Keratinocyte (primary cell): Measurements from ENCODE around the gene GFOD1. TPM values are rescaled to one million over a fixed set of nuclear protein-coding genes. Genes with fewer than 3 reads are reported as not detected.
"Not testable (repeated sequence)": the region's sequence is repeated elsewhere in the genome, so short reads cannot be mapped to it uniquely, and the experiment has no call there.

Source experiments
- DNase-seq: peaks from one replicate; pipeline ENCODE4 v3.0.0-alpha.2; 2011; ENCODE audit warnings: low read depth, missing footprints, low spot score
- FAIRE-seq: peaks from 2 replicates; lab custom pipeline; 2011; peaks lifted over from hg19 to GRCh38; lab: Jason Lieb, UNC
- H2AFZ ChIP-seq: 2 replicates; pipeline ENCODE4 v1.6.0; 2012; ENCODE audit warnings: low read length, control low read depth, inconsistent platforms; ENCODE audit not compliant: control insufficient read depth
- H3K27ac ChIP-seq: 2 replicates; pipeline ENCODE4 v1.5.1; 2011; ENCODE audit warnings: low read length; ENCODE audit not compliant: control insufficient read depth, insufficient read depth
- H3K27me3 ChIP-seq: 3 replicates; pipeline ENCODE4 v1.6.0; 2011; ENCODE audit warnings: low read length; ENCODE audit not compliant: control insufficient read depth, insufficient read depth; ENCODE audit errors: extremely low read depth
- H3K36me3 ChIP-seq, 2 experiments: 2 replicates in 1 of 2; 3 replicates in 1 of 2; pipeline ENCODE4 v1.5.1; 2011; ENCODE audit warnings: low read length in 2 of 2, mild to moderate bottlenecking in 1 of 2; ENCODE audit not compliant: control insufficient read depth in 2 of 2, insufficient read depth in 2 of 2; ENCODE audit errors: extremely low read depth in 1 of 2
- H3K4me1 ChIP-seq: 3 replicates; pipeline ENCODE4 v1.5.1; 2011; ENCODE audit warnings: low read length; ENCODE audit not compliant: control insufficient read depth, insufficient read depth; ENCODE audit errors: extremely low read depth
- H3K4me2 ChIP-seq: 3 replicates; pipeline ENCODE4 v1.6.0; 2011; ENCODE audit warnings: low read depth, low read length; ENCODE audit not compliant: control insufficient read depth, insufficient read depth; ENCODE audit errors: extremely low read depth
- H3K4me3 ChIP-seq, 3 experiments: fragments of 200-600 bp in 1 of 3; sonication (generic) in 1 of 3; 2 replicates in 2 of 3; 3 replicates in 1 of 3; pipeline ENCODE4 v1.5.1; 2011 to 2016; ENCODE audit warnings: low read length in 3 of 3, mild to moderate bottlenecking in 3 of 3, control low read depth in 2 of 3, inconsistent platforms in 1 of 3, low read depth in 1 of 3, mixed read lengths in 1 of 3, mixed run types in 1 of 3, moderate library complexity in 1 of 3; ENCODE audit not compliant: control insufficient read depth in 2 of 3, insufficient read depth in 2 of 3; ENCODE audit errors: extremely low read depth in 1 of 3
- H3K79me2 ChIP-seq: 2 replicates; pipeline ENCODE4 v1.6.0; 2012; ENCODE audit warnings: low read length; ENCODE audit not compliant: control insufficient read depth, insufficient read depth
- H3K9ac ChIP-seq: 3 replicates; pipeline ENCODE4 v1.6.0; 2011; ENCODE audit warnings: low read length; ENCODE audit not compliant: control insufficient read depth, insufficient read depth; ENCODE audit errors: extremely low read depth
- H3K9me1 ChIP-seq: 3 replicates; pipeline ENCODE4 v1.6.0; 2011; ENCODE audit warnings: low read length; ENCODE audit not compliant: control insufficient read depth, insufficient read depth; ENCODE audit errors: extremely low read depth
- H3K9me3 ChIP-seq: 2 replicates; pipeline ENCODE4 v1.5.1; 2012; ENCODE audit warnings: low read depth, low read length; ENCODE audit not compliant: control insufficient read depth
- H4K20me1 ChIP-seq: 3 replicates; pipeline ENCODE4 v1.6.0; 2011; ENCODE audit warnings: low read length; ENCODE audit not compliant: control insufficient read depth, insufficient read depth; ENCODE audit errors: extremely low read depth
- EZH2 ChIP-seq: IDR thresholded peaks from one replicate; pipeline ENCODE4 v1.6.1; 2012; ENCODE audit warnings: inconsistent platforms, mild to moderate bottlenecking, low read length, moderate library complexity
- dilution Hi-C: fragments of 300-500 bp; cut with MboI; formaldehyde crosslinking; loops from one replicate; pipeline ENCODE4 v1.7.0; 2020; ENCODE audit warnings: low sequenced_read_pairs; ENCODE audit not compliant: extremely low pct_ligation_motif_present
- polyA plus RNA-seq, 5 experiments: library from polyadenylated mRNA; depleted of rRNA in 3 of 5; stranded (reverse) in 3 of 5; stranded (forward) in 1 of 5; unstranded in 1 of 5; fragments of >200 nt; gene quantifications; 1 replicate in 1 of 5; 2 replicates in 3 of 5; 3 replicates in 1 of 5; pipeline versions ENCODE4 v1.2.1 to v1.2.3, GENCODE V29; 2011 to 2012; ENCODE audit warnings: missing spikeins in 2 of 5, low read depth in 1 of 5, low replicate concordance in 1 of 5
- TF ChIP-seq, protein P1 (sequence below), 3 experiments: IDR thresholded peaks in 1 of 3; conservative IDR thresholded peaks in 1 of 3; optimal IDR thresholded peaks in 1 of 3; 2 replicates in 2 of 3; 3 replicates in 1 of 3; pipeline versions ENCODE3 to v1.5.1; 2011; ENCODE audit warnings: low read length in 3 of 3, mild to moderate bottlenecking in 3 of 3, moderate library complexity in 2 of 3, control low read depth in 1 of 3, inconsistent platforms in 1 of 3; ENCODE audit not compliant: insufficient read depth in 2 of 3; ENCODE audit errors: extremely low read depth in 1 of 3

Gene GFOD1
- polyA plus RNA-seq, 1 donor (not counting 4 experiments of a cell fraction or from before 2014, with no cell fraction given), result 7.2 TPM

DNA sequence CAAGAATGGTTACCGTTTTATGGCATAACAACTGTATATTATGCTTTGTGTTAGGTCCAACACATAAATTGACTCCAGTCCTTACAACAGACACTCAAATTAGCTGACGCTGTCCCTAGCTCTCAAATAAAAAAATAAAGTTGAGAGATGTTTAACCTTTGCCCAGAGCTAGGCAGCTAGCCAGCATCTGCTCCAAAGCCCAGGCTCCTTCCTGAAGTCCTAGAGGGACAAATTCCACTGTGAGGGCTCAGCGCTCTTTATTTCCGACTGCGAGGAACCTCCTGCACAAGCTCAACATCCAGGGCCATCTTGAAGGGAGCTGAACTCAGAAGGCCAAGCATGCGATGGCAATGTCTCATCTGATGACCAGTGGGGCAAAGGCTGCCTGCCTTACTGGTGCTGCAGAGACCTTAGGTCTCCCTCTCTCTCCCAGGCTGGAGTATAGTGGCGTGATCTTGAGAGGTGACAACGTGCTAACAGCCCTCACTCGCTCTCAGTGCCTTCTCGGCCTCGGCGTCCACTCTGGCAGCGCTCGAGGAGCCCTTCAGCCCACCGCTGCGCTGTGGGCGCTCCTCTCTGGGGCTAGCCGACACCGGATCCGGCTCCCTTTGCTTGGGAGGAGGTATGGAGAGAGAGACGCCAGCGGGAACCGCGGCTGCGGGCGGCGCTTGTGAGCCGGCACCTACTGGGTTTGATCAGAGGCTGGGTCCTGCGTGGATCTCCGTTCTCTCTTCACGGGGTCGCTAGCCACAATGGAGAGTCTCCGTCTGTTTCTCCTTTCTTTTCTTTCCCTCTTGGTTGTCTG lies 24.7 kb upstream of the GFOD1 start:
- no peak overlapping the region for H3K4me2 ChIP-seq
- H3K9me3 ChIP-seq, result no peaks in the 10 kb centered on the region
- TF ChIP-seq, protein P1, sequence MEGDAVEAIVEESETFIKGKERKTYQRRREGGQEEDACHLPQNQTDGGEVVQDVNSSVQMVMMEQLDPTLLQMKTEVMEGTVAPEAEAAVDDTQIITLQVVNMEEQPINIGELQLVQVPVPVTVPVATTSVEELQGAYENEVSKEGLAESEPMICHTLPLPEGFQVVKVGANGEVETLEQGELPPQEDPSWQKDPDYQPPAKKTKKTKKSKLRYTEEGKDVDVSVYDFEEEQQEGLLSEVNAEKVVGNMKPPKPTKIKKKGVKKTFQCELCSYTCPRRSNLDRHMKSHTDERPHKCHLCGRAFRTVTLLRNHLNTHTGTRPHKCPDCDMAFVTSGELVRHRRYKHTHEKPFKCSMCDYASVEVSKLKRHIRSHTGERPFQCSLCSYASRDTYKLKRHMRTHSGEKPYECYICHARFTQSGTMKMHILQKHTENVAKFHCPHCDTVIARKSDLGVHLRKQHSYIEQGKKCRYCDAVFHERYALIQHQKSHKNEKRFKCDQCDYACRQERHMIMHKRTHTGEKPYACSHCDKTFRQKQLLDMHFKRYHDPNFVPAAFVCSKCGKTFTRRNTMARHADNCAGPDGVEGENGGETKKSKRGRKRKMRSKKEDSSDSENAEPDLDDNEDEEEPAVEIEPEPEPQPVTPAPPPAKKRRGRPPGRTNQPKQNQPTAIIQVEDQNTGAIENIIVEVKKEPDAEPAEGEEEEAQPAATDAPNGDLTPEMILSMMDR (optimal IDR thresholded peaks at IDR 0.05 in 1 of 3, IDR thresholded peaks at IDR 0.05 in 1 of 3, conservative IDR thresholded peaks at IDR 0.05 in 1 of 3; ENCODE audit: extremely low read depth in 1 of 3, insufficient read depth in 2 of 3, low read length in 3 of 3), result no peak
- no peak for TF ChIP-seq EZH2
- dilution Hi-C loops, result no loop called here
- no peaks in the 10 kb centered on the region for H4K20me1 ChIP-seq
- DNase-seq (no peak), FAIRE-seq (no peak)
- no peaks in the 10 kb centered on the region for H3K27me3 ChIP-seq
- H3K27ac ChIP-seq, result no peak overlapping the region
- H3K4me1 ChIP-seq, result peaks cover 7% of the 10 kb centered on the region
- H3K4me3 ChIP-seq, result no peak overlapping the region
- H2AFZ ChIP-seq, result no peak overlapping the region
- H3K36me3 ChIP-seq, result no peaks in the 10 kb centered on the region
- no peaks in the 10 kb centered on the region for H3K79me2 ChIP-seq
- no peaks in the 10 kb centered on the region for H3K9me1 ChIP-seq
- H3K9ac ChIP-seq, result no peak overlapping the region

DNA sequence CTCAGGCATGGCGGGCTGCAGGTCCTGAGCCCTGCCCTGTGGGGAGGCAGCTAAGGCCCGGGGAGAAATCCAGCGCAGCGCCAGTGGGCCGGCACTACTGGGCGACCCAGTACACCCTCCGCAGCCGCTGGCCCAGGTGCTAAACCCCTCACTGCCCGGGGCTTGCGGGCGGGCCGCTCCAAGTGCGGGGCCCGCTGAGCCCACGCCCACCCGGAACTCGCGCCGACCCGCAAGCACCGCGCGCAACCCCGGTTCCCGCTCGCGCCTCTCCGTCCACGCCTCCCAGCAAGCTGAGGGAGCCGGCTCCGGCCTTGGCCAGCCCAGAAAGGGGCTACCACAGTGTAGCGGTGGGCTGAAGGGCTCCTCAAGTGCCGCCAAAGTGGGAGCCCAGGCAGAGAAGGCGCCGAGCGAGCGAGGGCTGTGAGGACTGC lies 23.8 kb upstream of the GFOD1 start:
- H3K4me3 ChIP-seq, H3K9me1 ChIP-seq, H3K4me2 ChIP-seq, H3K4me1 ChIP-seq, H3K27me3 ChIP-seq, H2AFZ ChIP-seq, H3K27ac ChIP-seq, H3K9me3 ChIP-seq, H3K36me3 ChIP-seq, H3K79me2 ChIP-seq, H3K9ac ChIP-seq, dilution Hi-C loops, DNase-seq, H4K20me1 ChIP-seq, FAIRE-seq: not testable (repeated sequence)

DNA sequence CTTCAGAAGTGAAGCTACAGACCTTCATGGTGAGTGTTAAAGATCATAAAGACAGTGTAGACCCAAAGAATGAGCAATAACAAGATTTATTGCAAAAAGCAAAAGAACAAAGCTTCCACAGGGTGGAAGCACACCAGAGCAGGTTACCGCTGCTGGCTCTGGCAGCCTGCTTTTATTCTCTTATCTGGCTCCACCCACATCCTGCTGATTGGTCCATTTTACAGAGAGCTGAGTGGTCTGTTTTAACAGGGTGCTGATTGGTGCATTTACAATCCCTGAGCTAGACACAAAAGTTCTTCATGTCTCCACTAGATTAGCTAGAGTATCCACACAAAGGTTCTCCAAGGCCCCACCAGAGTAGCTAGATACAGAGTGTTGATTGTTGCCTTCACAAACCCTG lies 23.0 kb upstream of the GFOD1 start:
- FAIRE-seq, H3K79me2 ChIP-seq, H3K27me3 ChIP-seq, H3K36me3 ChIP-seq, DNase-seq, H3K9ac ChIP-seq, dilution Hi-C loops, H3K9me1 ChIP-seq, H3K4me1 ChIP-seq, H3K4me2 ChIP-seq, H2AFZ ChIP-seq, H3K4me3 ChIP-seq, H3K27ac ChIP-seq, H4K20me1 ChIP-seq, H3K9me3 ChIP-seq: not testable (repeated sequence)
